ENCODE data around the gene PRDX1.

The PRDX1 gene

GRCh38 chr1:45521413-45522323, at the start of gene PRDX1:
Gene PRDX1, minus strand, starts transcription at chr1:45521884. Its CDS starts 2,841 bp downstream, at chr1:45519043.
- Histone ChIP-seq H3K4me3 (ENCODE audit: low read depth in 1 of 2, low read length in 2 of 2) (peak within 1 kb of the TSS; percentile 84), H3K27ac (ENCODE audit: low read depth, low read length) (peak within 1 kb of the TSS; percentile 96), H3K9me3 (ENCODE audit: low read length) (no peaks in the 10 kb centered on the region), H3K36me3 (ENCODE audit: insufficient read depth, low read length) (peaks cover 12% of the 10 kb centered on the region), H3K27me3 (ENCODE audit: control insufficient read depth in 1 of 2, insufficient read depth in 2 of 2, low read length in 2 of 2) (no peaks in the 10 kb centered on the region), H3K9ac (ENCODE audit: low read length) (peak within 1 kb of the TSS; percentile 97), H3K4me1 (ENCODE audit: insufficient read depth, low read length) (peaks cover 19% of the 10 kb centered on the region)

- no peak overlapping the region for H3K9ac ChIP-seq (ENCODE audit: low read length)
- peaks cover 34% of the 10 kb centered on the region for H3K36me3 ChIP-seq (ENCODE audit: insufficient read depth, low read length)
Observed at GRCh38 chr1:45570631-45571030, 48.9 kb upstream of the PRDX1 start.

GRCh38 chr1:45569962-45570581, 48.4 kb upstream of the PRDX1 start:
- Histone ChIP-seq H3K9me3 (ENCODE audit: low read length) (no peaks in the 10 kb centered on the region), H3K4me1 (ENCODE audit: insufficient read depth, low read length) (no peaks in the 10 kb centered on the region), H3K4me3 (ENCODE audit: low read depth in 1 of 2, low read length in 2 of 2) (no peak overlapping the region), H3K27me3 (ENCODE audit: control insufficient read depth in 1 of 2, insufficient read depth in 2 of 2, low read length in 2 of 2) (no peaks in the 10 kb centered on the region), H3K36me3 (ENCODE audit: insufficient read depth, low read length) (peaks cover 34% of the 10 kb centered on the region), H3K27ac (ENCODE audit: low read depth, low read length) (no peak overlapping the region), H3K9ac (ENCODE audit: low read length) (no peak overlapping the region)

More at GRCh38 chr1:45570631-45571030, 48.9 kb upstream of the PRDX1 start:
- Histone ChIP-seq H3K9me3 (ENCODE audit: low read length) (no peaks in the 10 kb centered on the region), H3K4me1 (ENCODE audit: insufficient read depth, low read length) (no peaks in the 10 kb centered on the region), H3K27me3 (ENCODE audit: control insufficient read depth in 1 of 2, insufficient read depth in 2 of 2, low read length in 2 of 2) (no peaks in the 10 kb centered on the region), H3K4me3 (ENCODE audit: low read depth in 1 of 2, low read length in 2 of 2) (no peak overlapping the region), H3K27ac (ENCODE audit: low read depth, low read length) (no peak overlapping the region)

- Histone ChIP-seq H3K9ac (ENCODE audit: low read length) (no peak overlapping the region), H3K4me1 (ENCODE audit: insufficient read depth, low read length) (no peaks in the 10 kb centered on the region), H3K4me3 (ENCODE audit: low read depth in 1 of 2, low read length in 2 of 2) (no peak overlapping the region), H3K9me3 (ENCODE audit: low read length) (no peaks in the 10 kb centered on the region), H3K27me3 (ENCODE audit: control insufficient read depth in 1 of 2, insufficient read depth in 2 of 2, low read length in 2 of 2) (no peaks in the 10 kb centered on the region), H3K27ac (ENCODE audit: low read depth, low read length) (no peak overlapping the region), H3K36me3 (ENCODE audit: insufficient read depth, low read length) (peaks cover 34% of the 10 kb centered on the region)
Observed at GRCh38 chr1:45569571-45569961, 47.9 kb upstream of the PRDX1 start.

GRCh38 chr1:45568421-45568820, 46.7 kb upstream of the PRDX1 start:
- Histone ChIP-seq H3K4me3 (ENCODE audit: low read depth in 1 of 2, low read length in 2 of 2) (no peak overlapping the region), H3K27ac (ENCODE audit: low read depth, low read length) (no peak overlapping the region), H3K36me3 (ENCODE audit: insufficient read depth, low read length) (peaks cover 34% of the 10 kb centered on the region), H3K9me3 (ENCODE audit: low read length) (no peaks in the 10 kb centered on the region), H3K27me3 (ENCODE audit: control insufficient read depth in 1 of 2, insufficient read depth in 2 of 2, low read length in 2 of 2) (no peaks in the 10 kb centered on the region), H3K4me1 (ENCODE audit: insufficient read depth, low read length) (no peaks in the 10 kb centered on the region), H3K9ac (ENCODE audit: low read length) (no peak overlapping the region)

GRCh38 chr1:45567911-45568310, 46.2 kb upstream of the PRDX1 start:
- peaks cover 34% of the 10 kb centered on the region for H3K36me3 ChIP-seq (ENCODE audit: insufficient read depth, low read length)
- H3K27ac ChIP-seq (ENCODE audit: low read depth, low read length), result no peak overlapping the region
- H3K4me1 ChIP-seq (ENCODE audit: insufficient read depth, low read length), result no peaks in the 10 kb centered on the region

GRCh38 chr1:45566722-45567121, 45.0 kb upstream of the PRDX1 start:
- Histone ChIP-seq H3K36me3 (ENCODE audit: insufficient read depth, low read length) (peaks cover 40% of the 10 kb centered on the region), H3K4me1 (ENCODE audit: insufficient read depth, low read length) (no peaks in the 10 kb centered on the region), H3K27ac (ENCODE audit: low read depth, low read length) (peak overlapping the region; percentile 37), H3K4me3 (ENCODE audit: low read depth in 1 of 2, low read length in 2 of 2) (no peak overlapping the region), H3K9ac (ENCODE audit: low read length) (no peak overlapping the region), H3K27me3 (ENCODE audit: control insufficient read depth in 1 of 2, insufficient read depth in 2 of 2, low read length in 2 of 2) (no peaks in the 10 kb centered on the region), H3K9me3 (ENCODE audit: low read length) (no peaks in the 10 kb centered on the region)

More at GRCh38 chr1:45567911-45568310, 46.2 kb upstream of the PRDX1 start:
- no peak overlapping the region for H3K4me3 ChIP-seq (ENCODE audit: low read depth in 1 of 2, low read length in 2 of 2)
- H3K9ac ChIP-seq (ENCODE audit: low read length), result no peak overlapping the region
- no peaks in the 10 kb centered on the region for H3K9me3 ChIP-seq (ENCODE audit: low read length)
- H3K27me3 ChIP-seq (ENCODE audit: control insufficient read depth in 1 of 2, insufficient read depth in 2 of 2, low read length in 2 of 2), result no peaks in the 10 kb centered on the region

- Histone ChIP-seq H3K27me3 (ENCODE audit: control insufficient read depth in 1 of 2, insufficient read depth in 2 of 2, low read length in 2 of 2) (no peaks in the 10 kb centered on the region), H3K4me1 (ENCODE audit: insufficient read depth, low read length) (no peaks in the 10 kb centered on the region), H3K9ac (ENCODE audit: low read length) (no peak overlapping the region), H3K4me3 (ENCODE audit: low read depth in 1 of 2, low read length in 2 of 2) (no peak overlapping the region), H3K27ac (ENCODE audit: low read depth, low read length) (no peak overlapping the region), H3K36me3 (ENCODE audit: insufficient read depth, low read length) (peaks cover 33% of the 10 kb centered on the region), H3K9me3 (ENCODE audit: low read length) (no peaks in the 10 kb centered on the region)
Observed at GRCh38 chr1:45563843-45564242, 42.2 kb upstream of the PRDX1 start.

GRCh38 chr1:45557422-45557944, 35.8 kb upstream of the PRDX1 start:
- no peak overlapping the region for H3K9ac ChIP-seq (ENCODE audit: low read length)
- H3K27me3 ChIP-seq (ENCODE audit: control insufficient read depth in 1 of 2, insufficient read depth in 2 of 2, low read length in 2 of 2), result no peaks in the 10 kb centered on the region
- H3K36me3 ChIP-seq (ENCODE audit: insufficient read depth, low read length), result peaks cover 9% of the 10 kb centered on the region
- H3K27ac ChIP-seq (ENCODE audit: low read depth, low read length), result no peak overlapping the region
- H3K4me3 ChIP-seq (ENCODE audit: low read depth in 1 of 2, low read length in 2 of 2), result no peak overlapping the region
- peaks cover under 1% of the 10 kb centered on the region for H3K4me1 ChIP-seq (ENCODE audit: insufficient read depth, low read length)
- no peaks in the 10 kb centered on the region for H3K9me3 ChIP-seq (ENCODE audit: low read length)

GRCh38 chr1:45554198-45554597, 32.5 kb upstream of the PRDX1 start:
- H3K36me3 ChIP-seq (ENCODE audit: insufficient read depth, low read length), result no peaks in the 10 kb centered on the region
- no peak overlapping the region for H3K27ac ChIP-seq (ENCODE audit: low read depth, low read length)
- no peak overlapping the region for H3K9ac ChIP-seq (ENCODE audit: low read length)
- peaks cover 10% of the 10 kb centered on the region for H3K4me1 ChIP-seq (ENCODE audit: insufficient read depth, low read length)
- H3K4me3 ChIP-seq (ENCODE audit: low read depth in 1 of 2, low read length in 2 of 2), result no peak overlapping the region
- no peaks in the 10 kb centered on the region for H3K9me3 ChIP-seq (ENCODE audit: low read length)
- no peaks in the 10 kb centered on the region for H3K27me3 ChIP-seq (ENCODE audit: control insufficient read depth in 1 of 2, insufficient read depth in 2 of 2, low read length in 2 of 2)

- H3K4me3 ChIP-seq (ENCODE audit: low read depth in 1 of 2, low read length in 2 of 2), result no peak overlapping the region
- H3K9me3 ChIP-seq (ENCODE audit: low read length), result no peaks in the 10 kb centered on the region
- no peak overlapping the region for H3K9ac ChIP-seq (ENCODE audit: low read length)
- no peaks in the 10 kb centered on the region for H3K27me3 ChIP-seq (ENCODE audit: control insufficient read depth in 1 of 2, insufficient read depth in 2 of 2, low read length in 2 of 2)
- H3K4me1 ChIP-seq (ENCODE audit: insufficient read depth, low read length), result peaks cover 10% of the 10 kb centered on the region
- no peak overlapping the region for H3K27ac ChIP-seq (ENCODE audit: low read depth, low read length)
- no peaks in the 10 kb centered on the region for H3K36me3 ChIP-seq (ENCODE audit: insufficient read depth, low read length)
Observed at GRCh38 chr1:45552331-45552730, 30.6 kb upstream of the PRDX1 start.

Data from muscle layer of colon (tissue), 2 donors.